Uterus (tissue), 4 donors: ENCODE data around the gene CCDC188. TPM values are rescaled to one million over a fixed set of nuclear protein-coding genes. Genes with fewer than 3 reads are reported as not detected.

Experiments
- DNase-seq, 2 donors: peaks; one replicate each; pipeline ENCODE4 v3.0.0-alpha.2; 2019 to 2020
- H3K27ac ChIP-seq, 2 donors: fragments of 200-600 bp; sonication (generic); 1 replicate in 1 of 2; 2 replicates in 1 of 2; pipeline ENCODE4 v1.5.1; 2016 to 2018
- H3K27me3 ChIP-seq, 2 donors: fragments of 200-600 bp; sonication (generic); one replicate each; pipeline ENCODE4 v1.5.1; 2018 to 2019; ENCODE audit warnings: control low read depth in 1 of 2
- H3K36me3 ChIP-seq, 2 donors: fragments of 200-600 bp; sonication (generic); one replicate each; pipeline ENCODE4 v1.5.1; 2019; ENCODE audit warnings: control low read depth in 1 of 2
- H3K4me1 ChIP-seq, 2 donors: fragments of 200-600 bp; sonication (generic); one replicate each; pipeline ENCODE4 v1.5.1; 2018 to 2019; ENCODE audit warnings: control low read depth in 1 of 2
- H3K4me3 ChIP-seq, 2 donors: fragments of 200-600 bp; sonication (generic); 1 replicate in 1 of 2; 2 replicates in 1 of 2; pipeline ENCODE4 v1.5.1; 2018 to 2019; ENCODE audit warnings: mild to moderate bottlenecking in 1 of 2
- H3K9me3 ChIP-seq, 2 donors: fragments of 200-600 bp; sonication (generic); one replicate each; pipeline ENCODE4 v1.5.1; 2019; ENCODE audit warnings: control low read depth in 1 of 2
- POLR2A ChIP-seq, 2 donors: fragments of 450-650 bp; IDR thresholded peaks; one replicate each; pipeline ENCODE4 v1.6.1; 2016; ENCODE audit warnings: antibody characterized with exemption in 2 of 2, mild to moderate bottlenecking in 1 of 2, moderate library complexity in 1 of 2
- intact Hi-C: fragments of 100-400 bp; cut with DNase I; formaldehyde crosslinking; loops from one replicate; pipeline ENCODE4 v1.15.1; 2023; ENCODE audit warnings: low total_unique reads
- total RNA-seq, 4 donors: library from RNA; depleted of rRNA in 3 of 4; stranded (reverse); fragments of >200 nt in 3 of 4; gene quantifications; one replicate each; pipeline versions ENCODE4 v1.1.0 to v1.2.4, GENCODE V29; 2014 to 2023
- TF ChIP-seq, protein P1 (sequence below), 4 experiments: fragments of 200-600 bp in 2 of 4; fragments of 450-650 bp in 2 of 4; sonication (generic) in 2 of 4; IDR thresholded peaks; one replicate each; pipeline ENCODE4 v1.5.1; 2016 to 2019; ENCODE audit warnings: antibody characterized with exemption in 4 of 4, mild to moderate bottlenecking in 2 of 4, moderate library complexity in 1 of 4
- donor health status: DM: yes; HTN: yes; CAD: no.

The CCDC188 gene
- total RNA-seq, 4 donors from 2014 or later = 2.7 to 4.3 TPM; not detected in 2

DNA sequence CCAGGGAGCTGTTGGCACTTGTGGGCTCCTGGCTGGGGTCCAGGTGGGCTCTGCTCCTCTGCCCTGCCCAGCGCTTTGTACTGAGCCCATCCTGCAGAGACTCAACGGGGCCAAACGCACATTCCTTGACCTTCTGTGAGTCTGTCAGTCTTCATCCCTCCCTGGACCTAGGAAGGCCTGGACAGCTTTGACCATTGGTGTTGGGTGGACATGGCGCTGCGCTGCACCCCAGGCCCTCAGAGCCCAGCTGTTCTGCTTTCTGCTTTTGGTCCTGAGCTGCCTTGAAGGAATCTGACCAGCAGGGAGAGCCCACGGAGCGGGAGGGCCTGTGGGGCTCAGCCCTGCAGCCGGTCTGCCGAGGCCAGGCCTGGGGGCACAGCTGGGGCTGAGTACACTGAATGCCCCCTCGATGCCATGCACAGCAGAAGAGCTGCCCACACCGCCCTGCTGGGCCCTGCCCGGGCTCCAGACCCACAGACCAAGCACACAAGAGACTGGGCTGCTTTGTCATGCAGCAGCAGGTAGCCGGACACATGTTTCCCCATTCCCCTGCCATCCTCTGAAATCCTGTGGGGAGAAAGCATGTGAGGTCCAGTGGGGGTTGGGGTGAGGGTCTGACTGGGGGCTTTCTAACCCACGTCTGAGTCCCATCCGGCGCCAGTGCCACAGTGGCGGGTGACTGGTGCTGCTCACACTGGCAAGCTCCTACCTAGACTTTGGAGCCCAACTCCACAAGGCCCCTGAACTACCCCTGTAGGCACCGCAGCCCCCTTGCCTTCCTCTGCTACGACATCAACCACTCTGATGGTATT is 24.1 kb upstream of the CCDC188 start:
- Histone ChIP-seq H3K27me3 (no peaks in the 10 kb centered on the region), H3K27ac (no peak overlapping the region), H3K9me3 (no peaks in the 10 kb centered on the region), H3K4me1 (no peaks in the 10 kb centered on the region), H3K36me3 (no peaks in the 10 kb centered on the region), H3K4me3 (no peak overlapping the region)
- intact Hi-C loops = no loop called here
- no peak for DNase-seq
- TF ChIP-seq POLR2A (IDR thresholded peaks at IDR 0.05) = no peak
- TF ChIP-seq, protein P1, sequence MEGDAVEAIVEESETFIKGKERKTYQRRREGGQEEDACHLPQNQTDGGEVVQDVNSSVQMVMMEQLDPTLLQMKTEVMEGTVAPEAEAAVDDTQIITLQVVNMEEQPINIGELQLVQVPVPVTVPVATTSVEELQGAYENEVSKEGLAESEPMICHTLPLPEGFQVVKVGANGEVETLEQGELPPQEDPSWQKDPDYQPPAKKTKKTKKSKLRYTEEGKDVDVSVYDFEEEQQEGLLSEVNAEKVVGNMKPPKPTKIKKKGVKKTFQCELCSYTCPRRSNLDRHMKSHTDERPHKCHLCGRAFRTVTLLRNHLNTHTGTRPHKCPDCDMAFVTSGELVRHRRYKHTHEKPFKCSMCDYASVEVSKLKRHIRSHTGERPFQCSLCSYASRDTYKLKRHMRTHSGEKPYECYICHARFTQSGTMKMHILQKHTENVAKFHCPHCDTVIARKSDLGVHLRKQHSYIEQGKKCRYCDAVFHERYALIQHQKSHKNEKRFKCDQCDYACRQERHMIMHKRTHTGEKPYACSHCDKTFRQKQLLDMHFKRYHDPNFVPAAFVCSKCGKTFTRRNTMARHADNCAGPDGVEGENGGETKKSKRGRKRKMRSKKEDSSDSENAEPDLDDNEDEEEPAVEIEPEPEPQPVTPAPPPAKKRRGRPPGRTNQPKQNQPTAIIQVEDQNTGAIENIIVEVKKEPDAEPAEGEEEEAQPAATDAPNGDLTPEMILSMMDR (IDR thresholded peaks at IDR 0.05) = peak in 1 of 4 experiments; percentile 29

DNA sequence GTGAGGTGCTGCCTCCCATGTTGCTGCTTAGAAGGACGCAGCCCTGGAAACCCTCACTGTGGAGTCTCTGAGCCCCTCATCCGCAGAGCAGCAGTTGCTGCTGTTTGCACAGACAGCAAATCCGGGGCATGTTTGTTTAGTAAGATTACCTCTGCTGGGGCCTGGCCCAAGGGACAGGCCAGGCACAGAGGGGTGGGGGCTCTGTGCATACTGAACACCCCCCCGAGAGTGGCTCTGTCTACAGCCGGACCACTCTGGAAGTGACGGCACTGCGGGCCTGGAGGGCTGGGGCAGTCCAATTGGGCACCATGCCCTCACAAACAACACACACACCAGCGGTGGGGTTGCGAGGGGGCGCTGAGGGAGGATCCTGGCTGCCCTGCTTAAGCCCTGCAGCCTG is 22.9 kb upstream of the CCDC188 start:
- no peak overlapping the region for H3K27ac ChIP-seq
- no peaks in the 10 kb centered on the region for H3K9me3 ChIP-seq
- no peak for DNase-seq
- no peak overlapping the region for H3K4me3 ChIP-seq
- TF ChIP-seq POLR2A (IDR thresholded peaks at IDR 0.05) = no peak
- TF ChIP-seq, protein P1 (IDR thresholded peaks at IDR 0.05) = no peak
- no peaks in the 10 kb centered on the region for H3K4me1 ChIP-seq
- H3K27me3 ChIP-seq = no peaks in the 10 kb centered on the region
- intact Hi-C loops = no loop called here
- H3K36me3 ChIP-seq = no peaks in the 10 kb centered on the region

DNA sequence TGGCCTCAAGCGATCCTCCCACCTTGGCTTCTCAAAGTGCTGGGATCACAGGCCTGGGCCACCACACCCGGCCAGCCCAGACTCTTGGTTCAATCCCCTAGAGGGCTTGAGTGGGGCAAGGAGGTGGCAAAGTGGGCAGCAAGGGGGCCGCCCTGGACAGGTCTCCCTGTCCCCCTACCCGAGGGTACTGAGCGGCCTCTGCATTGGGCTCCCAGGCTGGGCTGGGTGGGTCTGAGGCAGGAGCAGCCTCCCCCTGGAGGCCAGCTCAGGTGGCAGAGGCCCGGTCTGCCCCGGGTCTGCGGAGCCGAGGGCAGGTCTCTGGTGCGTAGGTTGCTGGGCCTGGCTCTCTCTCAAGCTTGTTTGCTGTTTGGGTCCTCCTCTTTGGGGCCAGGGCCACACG is 22.4 kb upstream of the CCDC188 start:
- Histone ChIP-seq H3K4me1 (no peaks in the 10 kb centered on the region), H3K9me3 (no peaks in the 10 kb centered on the region), H3K36me3 (no peaks in the 10 kb centered on the region), H3K27me3 (no peaks in the 10 kb centered on the region), H3K4me3 (no peak overlapping the region), H3K27ac (no peak overlapping the region)
- intact Hi-C loops = no loop called here
- TF ChIP-seq, protein P1 (IDR thresholded peaks at IDR 0.05) = no peak
- TF ChIP-seq POLR2A (IDR thresholded peaks at IDR 0.05) = no peak
- DNase-seq = no peak

DNA sequence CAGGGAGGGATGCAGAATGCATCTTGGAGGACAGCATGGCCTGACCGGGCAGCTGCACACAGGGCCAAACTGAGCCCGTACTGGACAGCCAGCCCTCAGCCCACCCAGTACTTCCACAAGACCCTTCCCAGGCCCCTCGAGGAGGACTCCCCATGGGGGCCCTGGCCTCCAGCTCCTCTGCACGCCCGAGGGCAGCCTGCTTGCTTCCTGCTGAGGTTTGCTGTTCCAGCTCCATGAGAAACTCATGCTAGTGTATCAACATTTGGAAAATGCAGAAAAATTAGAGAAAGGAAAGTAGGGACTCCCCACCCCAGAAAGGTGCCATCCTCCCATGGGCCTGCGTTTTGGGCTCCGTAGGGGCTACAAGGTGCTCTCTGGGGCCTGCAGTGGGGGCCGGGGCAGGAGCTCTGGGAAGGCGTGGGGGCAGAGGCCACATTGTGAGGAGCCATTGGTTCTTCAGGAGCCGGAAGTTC is 21.3 kb upstream of the CCDC188 start:
- no peaks in the 10 kb centered on the region for H3K27me3 ChIP-seq
- no peaks in the 10 kb centered on the region for H3K9me3 ChIP-seq
- no peak overlapping the region for H3K4me3 ChIP-seq
- DNase-seq = no peak
- H3K36me3 ChIP-seq = no peaks in the 10 kb centered on the region
- no peaks in the 10 kb centered on the region for H3K4me1 ChIP-seq
- no peak overlapping the region for H3K27ac ChIP-seq
- TF ChIP-seq POLR2A (IDR thresholded peaks at IDR 0.05) = no peak
- TF ChIP-seq, protein P1 (IDR thresholded peaks at IDR 0.05) = no peak
- intact Hi-C loops = no loop called here

DNA sequence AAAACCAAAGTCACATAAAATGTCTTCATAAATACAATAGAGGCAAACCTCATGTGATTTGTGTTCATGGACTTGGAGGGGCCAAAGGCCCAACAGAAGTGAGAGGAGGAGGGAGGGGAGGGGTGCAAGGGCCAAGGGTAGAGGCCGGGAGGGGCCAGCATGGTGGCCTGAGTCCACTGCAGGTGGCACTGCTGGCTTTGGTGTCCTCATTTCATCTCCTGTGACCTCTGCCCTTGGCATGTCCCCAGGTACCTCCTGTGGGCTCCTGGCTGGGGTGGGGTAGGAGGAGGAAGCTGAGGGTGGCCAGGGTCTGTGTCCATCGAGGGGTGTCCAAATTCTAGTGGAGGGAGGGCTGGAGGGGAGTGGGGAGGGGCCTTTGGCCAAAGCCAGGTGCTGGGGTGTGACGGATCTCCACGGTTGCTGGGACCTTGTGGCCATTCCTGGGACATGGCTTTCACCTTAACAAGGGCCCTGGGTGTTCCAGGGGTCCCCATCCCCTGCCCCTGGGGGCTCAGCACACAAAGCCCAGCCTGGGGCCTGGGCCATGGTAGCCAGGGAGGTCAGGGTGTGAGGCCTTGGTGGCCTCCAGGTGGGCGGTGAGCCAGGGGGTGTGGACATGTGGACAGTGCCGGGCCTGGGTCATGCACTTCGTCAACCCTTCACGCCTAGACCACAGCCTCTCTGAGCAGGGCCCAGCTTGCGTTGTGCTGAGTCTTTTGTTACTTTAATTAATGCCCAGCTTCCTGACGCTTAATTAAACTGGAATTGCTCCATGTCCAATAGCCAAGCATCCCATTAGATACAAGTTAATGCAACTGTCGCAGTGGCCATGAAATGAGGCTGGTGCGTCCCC is 20.7 kb upstream of the CCDC188 start:
- intact Hi-C loops = no loop called here
- H3K27me3 ChIP-seq = no peaks in the 10 kb centered on the region
- no peaks in the 10 kb centered on the region for H3K9me3 ChIP-seq
- no peak for TF ChIP-seq POLR2A (IDR thresholded peaks at IDR 0.05)
- TF ChIP-seq, protein P1 (IDR thresholded peaks at IDR 0.05) = no peak
- DNase-seq = no peak
- H3K4me3 ChIP-seq = no peak overlapping the region
- H3K36me3 ChIP-seq = no peaks in the 10 kb centered on the region
- H3K4me1 ChIP-seq = no peaks in the 10 kb centered on the region
- no peak overlapping the region for H3K27ac ChIP-seq
